ENCODE measurements around the gene NRDE2.

DNA sequence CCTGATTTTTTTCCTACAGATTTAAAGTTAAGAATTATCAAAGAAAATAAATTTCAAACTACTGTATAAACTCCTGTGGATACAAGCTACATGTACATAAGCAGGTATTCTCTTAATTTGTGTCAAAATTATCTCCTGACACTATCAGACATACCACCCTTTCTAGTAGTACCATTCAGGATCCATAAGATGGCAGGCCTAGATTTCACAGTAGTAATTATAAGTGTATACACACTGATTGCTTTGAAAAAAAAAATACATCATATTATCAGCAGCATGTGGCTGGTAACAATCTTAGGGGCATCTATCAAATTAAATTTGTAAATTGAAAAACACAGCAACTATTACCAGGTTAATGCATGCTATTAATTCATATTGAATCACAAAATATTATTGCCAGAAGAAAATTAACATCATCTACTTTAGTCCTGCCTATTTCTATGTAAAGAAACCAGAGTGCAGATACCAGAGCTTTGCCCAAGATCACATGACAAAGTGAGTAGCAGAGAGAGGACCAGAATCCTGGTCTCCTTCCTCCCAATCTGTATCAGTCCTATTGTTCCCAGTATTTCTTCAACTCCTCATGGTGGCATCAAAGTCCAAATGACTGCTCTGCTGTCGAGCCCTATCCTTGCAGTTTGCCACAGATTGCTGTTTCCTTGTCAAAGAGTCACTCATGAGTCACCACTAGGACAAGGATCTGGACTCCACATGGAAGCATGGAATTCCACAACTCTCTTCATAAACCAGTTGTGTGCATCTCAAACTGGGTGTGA, 37.4 kb upstream of the NRDE2 start:
- TF ChIP-seq CTCF (conservative IDR thresholded peaks at IDR 0.05) (peak; percentile 15), ZFX (IDR thresholded peaks at IDR 0.05) (no peak)
